GM12891 (cell line): ENCODE data around the gene SYCP2.

Experiments used
- PAX5 ChIP-seq: IDR thresholded peaks from 2 replicates; pipeline ENCODE4 v1.6.1; 2011; ENCODE audit warnings: low read length, moderate library complexity, mild to moderate bottlenecking; ENCODE audit not compliant: insufficient read depth, severe bottlenecking
- POLR2A ChIP-seq: IDR thresholded peaks from 2 replicates; pipeline ENCODE4 v1.6.1; 2011; ENCODE audit warnings: low read depth, low read length, control low read depth
- POLR2AphosphoS5 ChIP-seq: IDR thresholded peaks from 2 replicates; pipeline ENCODE4 v1.6.1; 2011; ENCODE audit warnings: low read depth, low read length, control low read depth
- SPI1 ChIP-seq: IDR thresholded peaks from 2 replicates; pipeline ENCODE4 v1.6.1; 2011; ENCODE audit warnings: low read depth, low read length, control low read depth
- TAF1 ChIP-seq: IDR thresholded peaks from 2 replicates; pipeline ENCODE4 v1.6.1; 2011; ENCODE audit warnings: low read depth, low read length, control low read depth

DNA sequence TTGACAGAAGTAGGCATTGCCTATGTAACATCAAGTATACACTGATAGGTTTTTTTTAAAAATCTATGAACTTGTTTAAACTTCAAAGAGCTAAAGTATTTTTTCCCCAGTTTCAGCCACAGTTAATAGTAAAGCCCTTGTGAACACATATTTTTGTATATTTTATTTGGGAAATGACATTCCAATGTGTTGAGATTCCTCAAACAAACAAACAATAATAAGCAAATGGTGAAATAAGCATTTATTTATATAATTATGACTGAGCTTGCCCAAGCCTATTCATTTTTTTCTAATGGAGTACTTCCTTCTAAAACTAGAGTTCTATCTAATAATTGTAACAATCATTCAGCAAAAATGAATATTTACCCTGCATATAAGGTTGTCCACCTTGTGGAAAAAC is 12.5 kb downstream of the SYCP2 start:
- TF ChIP-seq TAF1, result no peak
- TF ChIP-seq POLR2AphosphoS5, result no peak
- no peak for TF ChIP-seq POLR2A
- TF ChIP-seq SPI1, result no peak
- no peak for TF ChIP-seq PAX5
